Amygdala (tissue), 56 donors: ENCODE results near the gene RELN.

Experiments
- DNase-seq, 56 donors: peaks; one replicate each; lab custom pipeline; 2025; lab: John Stamatoyannopoulos, UW

Gene RELN

GRCh38 chr7:103657474-103657894 lies 332.0 kb downstream of the RELN start:
- no peak for DNase-seq

- no peak for DNase-seq
Measured at GRCh38 chr7:103656221-103656620, 333.2 kb downstream of the RELN start.

GRCh38 chr7:103651593-103652377 lies 337.7 kb downstream of the RELN start:
- no peak for DNase-seq

- DNase-seq, result no peak
Measured at GRCh38 chr7:103649052-103649451, 340.4 kb downstream of the RELN start.

GRCh38 chr7:103648135-103648534 lies 341.3 kb downstream of the RELN start:
- DNase-seq, result no peak

- no peak for DNase-seq
Measured at GRCh38 chr7:103644319-103644718, 345.1 kb downstream of the RELN start.

- DNase-seq, result no peak
Measured at GRCh38 chr7:103640031-103640779, 349.3 kb downstream of the RELN start.

- DNase-seq, result no peak
Measured at GRCh38 chr7:103637726-103638125, 351.7 kb downstream of the RELN start.

- DNase-seq, result no peak
Measured at GRCh38 chr7:103637094-103637493, 352.4 kb downstream of the RELN start.

GRCh38 chr7:103636153-103636552 lies 353.3 kb downstream of the RELN start:
- no peak for DNase-seq

- DNase-seq, result no peak
Measured at GRCh38 chr7:103632972-103633371, 356.5 kb downstream of the RELN start.

- no peak for DNase-seq
Measured at GRCh38 chr7:103632005-103632639, 357.3 kb downstream of the RELN start.

GRCh38 chr7:103630318-103630717 lies 359.1 kb downstream of the RELN start:
- DNase-seq, result no peak

GRCh38 chr7:103628742-103629141 lies 360.7 kb downstream of the RELN start:
- no peak for DNase-seq

GRCh38 chr7:103626776-103627175 lies 362.7 kb downstream of the RELN start:
- DNase-seq, result no peak

- no peak for DNase-seq
Measured at GRCh38 chr7:103622274-103622673, 367.2 kb downstream of the RELN start.

GRCh38 chr7:103613655-103614642 lies 375.5 kb downstream of the RELN start:
- no peak for DNase-seq

- DNase-seq, result no peak
Measured at GRCh38 chr7:103609778-103610177, 379.7 kb downstream of the RELN start.

- no peak for DNase-seq
Measured at GRCh38 chr7:103605640-103606039, 383.8 kb downstream of the RELN start.

- DNase-seq, result no peak
Measured at GRCh38 chr7:103598326-103598905, 391.0 kb downstream of the RELN start.
